GM10248 (cell line): ENCODE measurements around the gene BACH2.

Experiments
- CTCF ChIA-PET: fragments of 300-600 bp; sonication (Branson Sonifier 250); formaldehyde crosslinking; extraction: SDS; loops from one replicate; lab custom pipeline; 2021; ENCODE audit warnings: antibody characterized with exemption; lab: Yijun Ruan, JAX
- POLR2A ChIA-PET: fragments of 350-650 bp; sonication (Branson Sonifier 250); formaldehyde crosslinking; extraction: SDS; loops from one replicate; lab custom pipeline; 2020; ENCODE audit warnings: antibody characterized with exemption; lab: Yijun Ruan, JAX
- DNase-seq: peaks from one replicate; pipeline ENCODE4 v3.0.0; 2012; ENCODE audit errors: extremely low spot score
- TF ChIP-seq, protein P1 (sequence below): IDR thresholded peaks from 2 replicates; pipeline ENCODE4 v1.5.1; 2012; ENCODE audit warnings: mild to moderate bottlenecking, low read depth; ENCODE audit errors: extremely low read depth, missing control alignments, control extremely low read depth

The BACH2 gene

GRCh38 chr6:90273863-90274262 lies 22.8 kb downstream of the BACH2 start:
- ChIA-PET POLR2A (no interaction called here), CTCF (interaction anchor here (0.7 to 1.5 kb wide), 3 partner anchors 30 to 334 kb away, joined by 3 read pairs; no protein-coding TSS in a partner anchor)
- no peak for DNase-seq
- TF ChIP-seq, protein P1, sequence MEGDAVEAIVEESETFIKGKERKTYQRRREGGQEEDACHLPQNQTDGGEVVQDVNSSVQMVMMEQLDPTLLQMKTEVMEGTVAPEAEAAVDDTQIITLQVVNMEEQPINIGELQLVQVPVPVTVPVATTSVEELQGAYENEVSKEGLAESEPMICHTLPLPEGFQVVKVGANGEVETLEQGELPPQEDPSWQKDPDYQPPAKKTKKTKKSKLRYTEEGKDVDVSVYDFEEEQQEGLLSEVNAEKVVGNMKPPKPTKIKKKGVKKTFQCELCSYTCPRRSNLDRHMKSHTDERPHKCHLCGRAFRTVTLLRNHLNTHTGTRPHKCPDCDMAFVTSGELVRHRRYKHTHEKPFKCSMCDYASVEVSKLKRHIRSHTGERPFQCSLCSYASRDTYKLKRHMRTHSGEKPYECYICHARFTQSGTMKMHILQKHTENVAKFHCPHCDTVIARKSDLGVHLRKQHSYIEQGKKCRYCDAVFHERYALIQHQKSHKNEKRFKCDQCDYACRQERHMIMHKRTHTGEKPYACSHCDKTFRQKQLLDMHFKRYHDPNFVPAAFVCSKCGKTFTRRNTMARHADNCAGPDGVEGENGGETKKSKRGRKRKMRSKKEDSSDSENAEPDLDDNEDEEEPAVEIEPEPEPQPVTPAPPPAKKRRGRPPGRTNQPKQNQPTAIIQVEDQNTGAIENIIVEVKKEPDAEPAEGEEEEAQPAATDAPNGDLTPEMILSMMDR: no peak

DNA sequence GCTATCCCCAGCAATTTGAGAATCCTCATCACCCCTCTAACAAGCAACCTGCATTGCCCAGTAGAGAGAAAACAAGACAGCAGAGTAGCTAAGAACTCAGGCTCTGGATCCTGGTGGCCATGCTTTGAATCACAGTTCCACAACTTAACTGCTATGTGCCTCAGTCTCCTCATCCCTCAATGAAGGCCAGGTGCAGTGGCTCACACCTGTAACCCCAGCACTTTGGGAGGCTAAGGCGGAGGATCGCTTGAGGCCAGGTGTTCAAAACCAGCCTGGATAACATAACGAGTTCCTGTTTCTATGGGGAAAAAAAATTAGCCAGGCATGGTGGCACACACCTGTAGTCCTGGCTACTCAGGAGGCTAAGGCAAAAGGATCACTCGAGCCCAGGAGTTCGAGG lies 23.7 kb downstream of the BACH2 start:
- TF ChIP-seq, protein P1: no peak
- CTCF ChIA-PET: no interaction called here
- no peak for DNase-seq
- POLR2A ChIA-PET: no interaction called here

- no peak for DNase-seq
- CTCF ChIA-PET: no interaction called here
- POLR2A ChIA-PET: no interaction called here
- TF ChIP-seq, protein P1: no peak
Observed at GRCh38 chr6:90271831-90272230, 24.8 kb downstream of the BACH2 start.

DNA sequence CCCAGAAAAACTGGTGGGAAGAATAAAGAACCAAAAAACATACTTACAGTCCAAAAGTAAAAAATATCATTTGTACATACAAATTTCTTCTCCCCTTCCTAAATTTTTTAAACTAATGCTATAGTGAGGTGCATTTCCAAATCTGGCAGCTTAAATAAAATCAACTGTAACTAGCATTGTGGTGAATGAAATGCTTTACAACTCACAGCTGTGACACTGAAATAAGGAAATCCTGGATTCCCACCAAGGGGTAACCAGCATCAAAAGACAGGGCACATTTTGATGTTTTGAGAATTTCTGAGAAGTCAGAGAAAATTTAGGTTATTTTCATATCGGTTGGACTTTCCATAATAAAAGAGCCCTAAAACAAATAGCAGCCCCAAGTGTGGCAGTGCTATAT lies 27.3 kb downstream of the BACH2 start:
- TF ChIP-seq, protein P1: no peak
- no peak for DNase-seq
- CTCF ChIA-PET: interaction anchor here (1.0 kb wide), 1 partner anchor 18 kb away, joined by 3 read pairs; no protein-coding TSS in a partner anchor
- POLR2A ChIA-PET: no interaction called here

- POLR2A ChIA-PET: no interaction called here
- TF ChIP-seq, protein P1: no peak
- CTCF ChIA-PET: no interaction called here
- no peak for DNase-seq
Observed at GRCh38 chr6:90268178-90268577, 28.5 kb downstream of the BACH2 start.

GRCh38 chr6:90266905-90267621 lies 29.6 kb downstream of the BACH2 start:
- DNase-seq: no peak
- TF ChIP-seq, protein P1: no peak
- ChIA-PET POLR2A (no interaction called here), CTCF (interaction anchor here (1.4 kb wide), 1 partner anchor 326 kb away, joined by 4 read pairs; no protein-coding TSS in a partner anchor)
